Measurements from ENCODE around the gene GNAL.
"Not testable (repeated sequence)": the region's sequence is repeated elsewhere in the genome, so short reads cannot be mapped to it uniquely, and the experiment has no call there.

The GNAL gene

DNA sequence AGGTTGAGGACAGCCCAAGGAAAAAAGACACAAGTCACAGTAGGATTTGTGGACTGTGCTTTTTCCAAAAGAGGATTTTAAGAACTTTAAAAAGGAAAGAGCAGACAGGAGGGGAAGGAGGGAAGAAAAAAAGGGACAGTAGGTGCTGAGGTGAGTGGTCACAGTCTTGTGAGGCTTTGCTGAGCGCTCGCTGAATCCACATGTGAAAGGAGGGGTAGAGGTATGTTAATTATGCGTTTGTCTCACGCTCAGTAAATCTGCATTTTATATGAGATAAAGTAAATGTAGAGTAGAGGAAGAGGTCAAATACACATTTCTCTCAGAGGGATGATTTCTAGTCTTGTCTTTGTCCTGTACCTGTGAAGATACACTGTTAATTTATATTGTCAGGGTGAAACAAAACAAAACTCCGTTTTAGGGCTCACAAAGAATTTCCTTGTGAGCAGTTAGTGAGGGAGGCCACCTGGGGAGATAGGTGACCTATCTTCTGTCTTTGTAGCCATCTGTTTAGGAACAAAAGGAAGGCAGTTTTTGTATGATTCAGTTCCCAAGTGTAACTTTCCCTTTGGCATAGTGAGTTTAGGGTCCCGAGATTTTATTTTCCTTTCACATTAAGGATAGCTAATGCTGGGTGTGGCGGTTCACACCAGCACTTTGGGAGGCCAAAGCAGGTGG is 25.3 kb downstream of the GNAL start:
- Histone ChIP-seq H4K20me1 (ENCODE audit: low read depth, low read length) (no peaks in the 10 kb centered on the region), H3K27ac (ENCODE audit: low read depth, low read length) (no peak overlapping the region), H3K9me3 (ENCODE audit: insufficient read depth, low read length) (no peaks in the 10 kb centered on the region), H3K4me2 (ENCODE audit: low read depth, low read length, poor library complexity, severe bottlenecking) (no peak overlapping the region), H3K9me2 (replicated peaks; ENCODE audit: insufficient read depth, low read length) (no peaks in the 10 kb centered on the region), H3K36me3 (ENCODE audit: low read length) (no peaks in the 10 kb centered on the region), H2AFZ (ENCODE audit: low read depth, low read length, severe bottlenecking) (no peak overlapping the region), H3F3A (ENCODE audit: insufficient read depth) (no peaks in the 10 kb centered on the region), H3K4me3 (ENCODE audit: insufficient read depth, low read length, poor library complexity, severe bottlenecking) (no peak overlapping the region), H3K79me2 (ENCODE audit: insufficient read depth, low read length) (no peaks in the 10 kb centered on the region), H3K27me3 (ENCODE audit: low read length) (no peaks in the 10 kb centered on the region), H3K9ac (ENCODE audit: low read length) (no peak overlapping the region)
- TF ChIP-seq EZH2phosphoT487 (conservative IDR thresholded peaks at IDR 0.05; ENCODE audit: low read length): no peak
- TF ChIP-seq, protein P1, sequence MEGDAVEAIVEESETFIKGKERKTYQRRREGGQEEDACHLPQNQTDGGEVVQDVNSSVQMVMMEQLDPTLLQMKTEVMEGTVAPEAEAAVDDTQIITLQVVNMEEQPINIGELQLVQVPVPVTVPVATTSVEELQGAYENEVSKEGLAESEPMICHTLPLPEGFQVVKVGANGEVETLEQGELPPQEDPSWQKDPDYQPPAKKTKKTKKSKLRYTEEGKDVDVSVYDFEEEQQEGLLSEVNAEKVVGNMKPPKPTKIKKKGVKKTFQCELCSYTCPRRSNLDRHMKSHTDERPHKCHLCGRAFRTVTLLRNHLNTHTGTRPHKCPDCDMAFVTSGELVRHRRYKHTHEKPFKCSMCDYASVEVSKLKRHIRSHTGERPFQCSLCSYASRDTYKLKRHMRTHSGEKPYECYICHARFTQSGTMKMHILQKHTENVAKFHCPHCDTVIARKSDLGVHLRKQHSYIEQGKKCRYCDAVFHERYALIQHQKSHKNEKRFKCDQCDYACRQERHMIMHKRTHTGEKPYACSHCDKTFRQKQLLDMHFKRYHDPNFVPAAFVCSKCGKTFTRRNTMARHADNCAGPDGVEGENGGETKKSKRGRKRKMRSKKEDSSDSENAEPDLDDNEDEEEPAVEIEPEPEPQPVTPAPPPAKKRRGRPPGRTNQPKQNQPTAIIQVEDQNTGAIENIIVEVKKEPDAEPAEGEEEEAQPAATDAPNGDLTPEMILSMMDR (IDR thresholded peaks at IDR 0.05; ENCODE audit: insufficient read depth, low read length, poor library complexity, severe bottlenecking): no peak

DNA sequence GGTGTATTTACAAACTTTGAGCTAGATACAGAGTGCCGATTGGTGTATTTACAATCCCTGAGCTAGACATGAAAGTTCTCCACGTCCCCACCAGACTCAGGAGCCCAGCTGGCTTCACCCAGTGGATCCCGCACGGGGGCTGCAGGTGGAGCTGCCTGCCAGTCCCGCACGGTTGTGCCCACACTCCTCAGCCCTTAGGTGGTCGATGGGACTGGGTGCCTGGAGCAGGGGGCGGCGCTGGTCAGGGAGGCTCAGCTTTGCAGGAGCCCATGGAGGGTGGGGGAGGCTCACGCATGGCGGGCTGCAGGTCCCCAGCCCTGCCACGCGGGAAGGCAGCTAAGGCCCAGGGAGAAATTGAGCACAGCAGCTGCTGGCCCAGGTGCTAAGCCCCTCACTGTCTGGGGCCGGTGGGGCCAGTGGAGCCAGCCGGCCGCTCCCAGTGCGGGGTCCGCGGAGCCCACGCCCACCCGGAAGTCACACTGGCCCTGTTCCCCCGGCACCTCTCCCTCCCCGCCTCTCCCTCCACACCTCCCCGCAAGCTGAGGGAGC is 27.8 kb downstream of the GNAL start:
- H3K4me3 ChIP-seq (ENCODE audit: insufficient read depth, low read length, poor library complexity, severe bottlenecking); H3K9me3 ChIP-seq (ENCODE audit: insufficient read depth, low read length); H3K4me2 ChIP-seq (ENCODE audit: low read depth, low read length, poor library complexity, severe bottlenecking); H3K9ac ChIP-seq (ENCODE audit: low read length); H3K36me3 ChIP-seq (ENCODE audit: low read length); H4K20me1 ChIP-seq (ENCODE audit: low read depth, low read length); H2AFZ ChIP-seq (ENCODE audit: low read depth, low read length, severe bottlenecking); H3K9me2 ChIP-seq (replicated peaks; ENCODE audit: insufficient read depth, low read length); H3K27me3 ChIP-seq (ENCODE audit: low read length); H3K79me2 ChIP-seq (ENCODE audit: insufficient read depth, low read length); H3F3A ChIP-seq (ENCODE audit: insufficient read depth); H3K27ac ChIP-seq (ENCODE audit: low read depth, low read length): not testable (repeated sequence)

DNA sequence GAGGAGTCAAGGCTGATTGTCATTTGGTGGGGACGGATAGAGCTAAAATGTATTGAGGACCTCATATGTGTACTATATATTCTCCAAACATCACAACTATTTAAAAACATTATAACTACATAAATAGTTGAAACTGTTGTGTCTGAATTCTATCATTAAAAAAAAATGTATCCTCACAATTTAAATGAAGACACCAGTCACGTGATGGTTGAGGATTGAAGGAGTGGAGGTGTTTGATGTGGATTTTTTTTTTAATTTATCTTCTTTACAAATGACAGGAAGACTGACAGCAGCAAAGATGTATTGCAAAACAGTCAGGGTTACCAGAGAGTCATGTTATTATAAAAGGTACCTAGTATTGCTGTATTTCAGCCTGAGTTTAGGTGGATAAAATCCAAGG is 30.0 kb downstream of the GNAL start:
- Histone ChIP-seq H3K9me3 (ENCODE audit: insufficient read depth, low read length) (no peaks in the 10 kb centered on the region), H3K4me2 (ENCODE audit: low read depth, low read length, poor library complexity, severe bottlenecking) (no peak overlapping the region), H4K20me1 (ENCODE audit: low read depth, low read length) (no peaks in the 10 kb centered on the region), H3K9ac (ENCODE audit: low read length) (no peak overlapping the region), H3K4me3 (ENCODE audit: insufficient read depth, low read length, poor library complexity, severe bottlenecking) (no peak overlapping the region), H3K79me2 (ENCODE audit: insufficient read depth, low read length) (no peaks in the 10 kb centered on the region), H3K36me3 (ENCODE audit: low read length) (no peaks in the 10 kb centered on the region), H2AFZ (ENCODE audit: low read depth, low read length, severe bottlenecking) (no peak overlapping the region), H3K27me3 (ENCODE audit: low read length) (no peaks in the 10 kb centered on the region), H3K27ac (ENCODE audit: low read depth, low read length) (no peak overlapping the region), H3F3A (ENCODE audit: insufficient read depth) (no peaks in the 10 kb centered on the region), H3K9me2 (replicated peaks; ENCODE audit: insufficient read depth, low read length) (no peaks in the 10 kb centered on the region)
- TF ChIP-seq, protein P1 (IDR thresholded peaks at IDR 0.05; ENCODE audit: insufficient read depth, low read length, poor library complexity, severe bottlenecking): no peak
- no peak for TF ChIP-seq EZH2phosphoT487 (conservative IDR thresholded peaks at IDR 0.05; ENCODE audit: low read length)

DNA sequence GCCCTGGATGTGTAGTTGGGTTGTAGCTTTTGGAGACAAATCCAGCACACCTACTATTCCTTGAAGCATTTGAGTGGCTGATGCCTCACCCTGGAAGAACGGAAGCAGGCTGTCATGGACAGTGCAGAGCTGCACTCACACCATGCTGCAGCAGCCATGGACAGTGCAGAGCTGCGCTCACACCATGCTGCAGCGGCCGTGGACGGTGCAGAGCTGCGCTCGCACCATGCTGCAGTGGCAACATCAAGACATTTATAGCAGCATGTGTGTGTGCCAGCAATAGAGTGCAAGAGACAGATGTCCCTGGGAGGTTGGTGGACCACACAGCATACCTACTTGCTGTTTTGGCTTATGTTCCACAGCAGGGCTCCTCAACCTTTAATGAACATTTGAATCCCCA is 30.6 kb downstream of the GNAL start:
- no peak overlapping the region for H3K4me2 ChIP-seq (ENCODE audit: low read depth, low read length, poor library complexity, severe bottlenecking)
- H3K4me3 ChIP-seq (ENCODE audit: insufficient read depth, low read length, poor library complexity, severe bottlenecking): no peak overlapping the region
- no peaks in the 10 kb centered on the region for H3F3A ChIP-seq (ENCODE audit: insufficient read depth)
- no peaks in the 10 kb centered on the region for H3K9me2 ChIP-seq (replicated peaks; ENCODE audit: insufficient read depth, low read length)
- no peak for TF ChIP-seq EZH2phosphoT487 (conservative IDR thresholded peaks at IDR 0.05; ENCODE audit: low read length)
- TF ChIP-seq, protein P1 (IDR thresholded peaks at IDR 0.05; ENCODE audit: insufficient read depth, low read length, poor library complexity, severe bottlenecking): no peak
- no peaks in the 10 kb centered on the region for H3K27me3 ChIP-seq (ENCODE audit: low read length)
- H3K36me3 ChIP-seq (ENCODE audit: low read length): no peaks in the 10 kb centered on the region
- H4K20me1 ChIP-seq (ENCODE audit: low read depth, low read length): no peaks in the 10 kb centered on the region
- no peak overlapping the region for H2AFZ ChIP-seq (ENCODE audit: low read depth, low read length, severe bottlenecking)
- no peak overlapping the region for H3K9ac ChIP-seq (ENCODE audit: low read length)
- no peaks in the 10 kb centered on the region for H3K79me2 ChIP-seq (ENCODE audit: insufficient read depth, low read length)
- no peak overlapping the region for H3K27ac ChIP-seq (ENCODE audit: low read depth, low read length)
- no peaks in the 10 kb centered on the region for H3K9me3 ChIP-seq (ENCODE audit: insufficient read depth, low read length)
